H9 (cell line): ENCODE data around the gene BBS4. TPM values are rescaled to one million over a fixed set of nuclear protein-coding genes. Genes with fewer than 3 reads are reported as not detected.

Experiments used
- DNase-seq: peaks from one replicate; pipeline ENCODE4 v3.0.0-alpha.2; 2017
- H2AFZ ChIP-seq: one replicate; pipeline ENCODE4 v1.6.1; 2013; ENCODE audit warnings: mild to moderate bottlenecking, low read length, control low read depth, moderate library complexity
- H2AK5ac ChIP-seq: 2 replicates; pipeline ENCODE4 v1.6.1; 2013; ENCODE audit warnings: low read length, control low read depth, mixed read lengths; ENCODE audit not compliant: insufficient read length
- H2BK120ac ChIP-seq: one replicate; pipeline ENCODE4 v1.6.1; 2013; ENCODE audit warnings: low read depth, mild to moderate bottlenecking, low read length, control low read depth, inconsistent platforms; ENCODE audit not compliant: poor library complexity, severe bottlenecking
- H2BK12ac ChIP-seq: 2 replicates; pipeline ENCODE4 v1.6.1; 2013; ENCODE audit warnings: low read length, control low read depth, mixed read lengths, low read depth; ENCODE audit not compliant: insufficient read length
- H2BK15ac ChIP-seq: 2 replicates; pipeline ENCODE4 v1.6.1; 2013; ENCODE audit warnings: low read depth, low read length, control low read depth
- H2BK20ac ChIP-seq: one replicate; pipeline ENCODE4 v1.6.1; 2013; ENCODE audit warnings: low read depth, mild to moderate bottlenecking, low read length, control low read depth, inconsistent platforms; ENCODE audit not compliant: poor library complexity, severe bottlenecking
- H2BK5ac ChIP-seq: 2 replicates; pipeline ENCODE4 v1.6.1; 2013; ENCODE audit warnings: low read length, control low read depth, mixed read lengths; ENCODE audit not compliant: insufficient read length
- H3K14ac ChIP-seq: 2 replicates; pipeline ENCODE4 v1.6.1; 2013; ENCODE audit warnings: low read length, control low read depth; ENCODE audit not compliant: insufficient read depth
- H3K18ac ChIP-seq: 2 replicates; pipeline ENCODE4 v1.6.1; 2013; ENCODE audit warnings: low read depth, mild to moderate bottlenecking, mixed read lengths, low read length, control low read depth; ENCODE audit not compliant: insufficient read length
- H3K23ac ChIP-seq: 2 replicates; pipeline ENCODE4 v1.6.1; 2013; ENCODE audit warnings: low read length, control low read depth, mixed read lengths, low read depth; ENCODE audit not compliant: insufficient read length
- H3K23me2 ChIP-seq: 2 replicates; pipeline ENCODE4 v1.6.1; 2013; ENCODE audit warnings: low read depth, mild to moderate bottlenecking, mixed read lengths, low read length, control low read depth; ENCODE audit not compliant: insufficient read length, poor library complexity, severe bottlenecking
- H3K27ac ChIP-seq: 2 replicates; pipeline ENCODE4 v1.5.1; 2013; ENCODE audit warnings: low read length, control low read depth, mixed read lengths, low read depth; ENCODE audit not compliant: insufficient read length
- H3K27me3 ChIP-seq: 2 replicates; pipeline ENCODE4 v1.6.1; 2013; ENCODE audit warnings: low read length, control low read depth, inconsistent platforms; ENCODE audit not compliant: insufficient read depth
- H3K4ac ChIP-seq: 2 replicates; pipeline ENCODE4 v1.6.1; 2013; ENCODE audit warnings: low read depth, mild to moderate bottlenecking, control low read depth, inconsistent platforms, low read length, moderate library complexity
- H3K4me1 ChIP-seq: 2 replicates; pipeline ENCODE4 v1.6.1; 2013; ENCODE audit warnings: low read length, control low read depth, inconsistent platforms; ENCODE audit not compliant: insufficient read depth
- H3K4me2 ChIP-seq: 2 replicates; pipeline ENCODE4 v1.6.1; 2013; ENCODE audit warnings: low read length, control low read depth, mixed read lengths; ENCODE audit not compliant: insufficient read length, insufficient read depth
- H3K56ac ChIP-seq: 2 replicates; pipeline ENCODE4 v1.6.1; 2013; ENCODE audit warnings: low read depth, mild to moderate bottlenecking, mixed read lengths, low read length, control low read depth; ENCODE audit not compliant: insufficient read length
- H3K79me1 ChIP-seq: 2 replicates; pipeline ENCODE4 v1.6.1; 2013; ENCODE audit warnings: low read depth, mild to moderate bottlenecking, moderate library complexity, low read length, control low read depth, inconsistent platforms; ENCODE audit not compliant: insufficient read depth, poor library complexity, severe bottlenecking
- H3K79me2 ChIP-seq: 2 replicates; pipeline ENCODE4 v1.6.1; 2013; ENCODE audit warnings: low read length, control low read depth, inconsistent platforms; ENCODE audit not compliant: insufficient read depth
- H3K9ac ChIP-seq: 2 replicates; pipeline ENCODE4 v1.6.1; 2013; ENCODE audit warnings: low read length, control low read depth, mixed read lengths; ENCODE audit not compliant: insufficient read length; ENCODE audit errors: extremely low read depth
- H3K9me3 ChIP-seq: one replicate; pipeline ENCODE4 v1.6.1; 2013; ENCODE audit warnings: low read depth, low read length, inconsistent platforms; ENCODE audit not compliant: control insufficient read depth
- H3T11ph ChIP-seq: one replicate; pipeline ENCODE4 v1.6.1; 2013; ENCODE audit warnings: mild to moderate bottlenecking, low read length, control low read depth, inconsistent platforms
- H4K20me1 ChIP-seq: one replicate; pipeline ENCODE4 v1.6.1; 2013; ENCODE audit not compliant: control insufficient read depth, insufficient read length, insufficient read depth
- H4K5ac ChIP-seq: 2 replicates; pipeline ENCODE4 v1.6.1; 2013; ENCODE audit warnings: low read depth, mild to moderate bottlenecking, mixed read lengths, low read length, control low read depth; ENCODE audit not compliant: insufficient read length
- H4K8ac ChIP-seq: replicated peaks from 2 replicates; pipeline ENCODE4 v1.6.1; 2013; ENCODE audit warnings: low read length, control low read depth, mixed read lengths, low read depth; ENCODE audit not compliant: insufficient read length
- H4K91ac ChIP-seq: 2 replicates; pipeline ENCODE4 v1.6.1; 2013; ENCODE audit warnings: low read depth, mild to moderate bottlenecking, moderate library complexity, mixed read lengths, low read length, control low read depth; ENCODE audit not compliant: insufficient read length
- H3K27ac Mint-ChIP-seq, 3 experiments: 2 replicates in 2 of 3; 3 replicates in 1 of 3; pipeline ENCODE4 v1.8.0; 2020 to 2021; ENCODE audit warnings: mixed read lengths in 3 of 3, mild to moderate bottlenecking in 1 of 3, moderate library complexity in 1 of 3
- H3K27me3 Mint-ChIP-seq: 2 replicates; pipeline ENCODE4 v1.8.0; 2021; ENCODE audit warnings: low read depth, mild to moderate bottlenecking, moderate library complexity, mixed read lengths
- H3K36me3 Mint-ChIP-seq, 3 experiments: 2 replicates in 2 of 3; 3 replicates in 1 of 3; pipeline ENCODE4 v1.8.0; 2020 to 2021; ENCODE audit warnings: low read depth in 3 of 3, mixed read lengths in 3 of 3; ENCODE audit not compliant: insufficient read depth in 1 of 3
- H3K4me1 Mint-ChIP-seq, 2 experiments: 2 replicates each; pipeline ENCODE4 v1.8.0; 2020; ENCODE audit warnings: mixed read lengths in 2 of 2
- H3K4me3 Mint-ChIP-seq, 2 experiments: 2 replicates in 1 of 2; 3 replicates in 1 of 2; pipeline ENCODE4 v1.8.0; 2020 to 2021; ENCODE audit warnings: mild to moderate bottlenecking in 2 of 2, mixed read lengths in 2 of 2, moderate library complexity in 1 of 2
- H3K9me3 Mint-ChIP-seq, 2 experiments: 2 replicates in 1 of 2; 3 replicates in 1 of 2; pipeline ENCODE4 v1.8.0; 2020; ENCODE audit warnings: mild to moderate bottlenecking in 2 of 2, mixed read lengths in 2 of 2, moderate library complexity in 1 of 2
- CTCF ChIP-seq: fragments of 200-600 bp; sonication (generic); conservative IDR thresholded peaks from 3 replicates; pipeline ENCODE4 v1.8.0; 2021; ENCODE audit warnings: antibody characterized with exemption, mild to moderate bottlenecking
- whole genome bisulfite sequencing: extraction: QIAGEN DNeasy Blood & Tissue Kit; methylation state at CpG from one replicate; pipeline ENCODE4 v1.1.7; 2013; ENCODE audit warnings: missing lambda C conversion rate, low lambda C conversion rate, mixed read lengths; ENCODE audit not compliant: insufficient read length; ENCODE audit errors: extremely low coverage; 5-methylcytosine and 5-hydroxymethylcytosine counted together
- total RNA-seq: library from RNA; stranded (reverse); gene quantifications from 2 replicates; pipeline ENCODE4 v1.2.1, GENCODE V29; 2021

BBS4 gene
- total RNA-seq, 1 experiment from 2014 or later, result 27.3 TPM

- H4K8ac ChIP-seq, result no peak overlapping the region
- no peak overlapping the region for H3K14ac ChIP-seq
- no peaks in the 10 kb centered on the region for H3K9me3 ChIP-seq
- H4K20me1 ChIP-seq, result no peaks in the 10 kb centered on the region
- H2BK120ac ChIP-seq, result no peak overlapping the region
- H2BK5ac ChIP-seq, result no peak overlapping the region
- H4K5ac ChIP-seq, result no peak overlapping the region
- H3K4ac ChIP-seq, result no peak overlapping the region
- no peak overlapping the region for H2BK12ac ChIP-seq
- DNase-seq, result no peak
- H2BK20ac ChIP-seq, result no peak overlapping the region
- no peaks in the 10 kb centered on the region for H3K79me1 ChIP-seq
- H3K23ac ChIP-seq, result no peak overlapping the region
- Mint-ChIP-seq H3K9me3 (no peaks in the 10 kb centered on the region), H3K36me3 (peaks cover 11 to 74% (median 48%) of the 10 kb centered on the region in 3 experiments), H3K4me1 (no peaks in the 10 kb centered on the region), H3K27me3 (no peaks in the 10 kb centered on the region), H3K27ac (no peak overlapping the region), H3K4me3 (no peak overlapping the region)
- H4K91ac ChIP-seq, result no peak overlapping the region
- no peak overlapping the region for H2AFZ ChIP-seq
- H3K79me2 ChIP-seq, result no peaks in the 10 kb centered on the region
- TF ChIP-seq CTCF, result no peak
- no peak overlapping the region for H3K18ac ChIP-seq
- no peaks in the 10 kb centered on the region for H3K4me1 ChIP-seq
- H3K27me3 ChIP-seq, result no peaks in the 10 kb centered on the region
- H3T11ph ChIP-seq, result no peak overlapping the region
- no peak overlapping the region for H2BK15ac ChIP-seq
- WGBS, result no CpG with 5 or more reads among the region's 5 CpGs
- H3K23me2 ChIP-seq, result no peaks in the 10 kb centered on the region
- no peak overlapping the region for H3K9ac ChIP-seq
- H3K27ac ChIP-seq, result no peak overlapping the region
- H3K56ac ChIP-seq, result no peak overlapping the region
- H2AK5ac ChIP-seq, result no peak overlapping the region
- H3K4me2 ChIP-seq, result no peak overlapping the region
These were observed 74.7 kb downstream of the BBS4 start for GRCh38 chr15:72760590-72761260.
